Esophagus (tissue), 2 donors: Measurements from ENCODE around the gene TADA2B. TPM values are rescaled to one million over a fixed set of nuclear protein-coding genes. Genes with fewer than 3 reads are reported as not detected.

Source experiments
- H3K27ac ChIP-seq, 2 donors: one replicate each; pipeline ENCODE4 v1.5.1; 2013; ENCODE audit warnings: low read depth in 2 of 2, mild to moderate bottlenecking in 2 of 2, inconsistent platforms in 1 of 2, low read length in 1 of 2, moderate library complexity in 1 of 2
- H3K27me3 ChIP-seq, 2 donors: one replicate each; pipeline ENCODE4 v1.6.1; 2013; ENCODE audit warnings: low read length in 2 of 2, control low read depth in 1 of 2, mild to moderate bottlenecking in 1 of 2; ENCODE audit not compliant: insufficient read depth in 2 of 2, control insufficient read depth in 1 of 2
- H3K36me3 ChIP-seq, 2 donors: one replicate each; pipeline ENCODE4 v1.6.1; 2013; ENCODE audit warnings: low read length in 1 of 2; ENCODE audit not compliant: control insufficient read depth in 2 of 2, insufficient read depth in 2 of 2
- H3K4me1 ChIP-seq, 2 donors: one replicate each; pipeline ENCODE4 v1.6.1; 2013; ENCODE audit warnings: low read length in 1 of 2; ENCODE audit not compliant: control insufficient read depth in 2 of 2, insufficient read depth in 2 of 2
- H3K4me3 ChIP-seq, 2 donors: one replicate each; pipeline ENCODE4 v1.5.1; 2013; ENCODE audit warnings: low read length in 2 of 2, mild to moderate bottlenecking in 2 of 2, low read depth in 1 of 2, moderate library complexity in 1 of 2
- H3K9me3 ChIP-seq, 2 donors: one replicate each; pipeline ENCODE4 v1.6.1; 2013; ENCODE audit warnings: mild to moderate bottlenecking in 2 of 2, low read depth in 1 of 2, low read length in 1 of 2, moderate library complexity in 1 of 2; ENCODE audit not compliant: control insufficient read depth in 2 of 2, insufficient read depth in 1 of 2
- WGBS, 2 donors: extraction: QIAGEN DNeasy Blood & Tissue Kit; methylation state at CpG; one replicate each; pipeline ENCODE4 v1.1.7; 2013; 5-methylcytosine and 5-hydroxymethylcytosine counted together
- polyA plus RNA-seq, 2 donors: library from polyadenylated mRNA; stranded (reverse); fragments of 200-250 nt; gene quantifications; one replicate each; pipeline ENCODE4 v1.2.3, GENCODE V29; 2013
- donor health status: healthy with polysubstance abuse.
- donor health status: Bipolar disorder and iron deficiency.

The TADA2B gene
- polyA plus RNA-seq, 2 donors = 8.4 to 8.5 TPM

- WGBS, 2 donors = 68 to 81% methylated on average over 4 of the region's 4 CpGs
- Histone ChIP-seq H3K4me3 (no peak overlapping the region), H3K4me1 (peaks cover 0 to 5% of the 10 kb centered on the region in 2 donors), H3K27me3 (no peaks in the 10 kb centered on the region), H3K36me3 (peaks cover 21 to 31% of the 10 kb centered on the region in 2 donors), H3K27ac (peak overlapping the region in 1 of 2 donors; percentile 1), H3K9me3 (no peaks in the 10 kb centered on the region)
Measured at GRCh38 chr4:7004331-7004730, 38.8 kb upstream of the TADA2B start.

GRCh38 chr4:7005571-7005970 is 37.6 kb upstream of the TADA2B start:
- Histone ChIP-seq H3K4me3 (no peak overlapping the region), H3K9me3 (no peaks in the 10 kb centered on the region), H3K36me3 (peaks cover 14 to 22% of the 10 kb centered on the region in 2 donors), H3K27ac (no peak overlapping the region), H3K27me3 (no peaks in the 10 kb centered on the region), H3K4me1 (peaks cover 0 to 2% of the 10 kb centered on the region in 2 donors)
- WGBS, 2 donors = 62 to 73% methylated on average over 4 of the region's 4 CpGs

GRCh38 chr4:7006411-7006810 is 36.8 kb upstream of the TADA2B start:
- Histone ChIP-seq H3K4me3 (no peak overlapping the region), H3K9me3 (no peaks in the 10 kb centered on the region)

GRCh38 chr4:7007142-7007907 is 35.8 kb upstream of the TADA2B start:
- Histone ChIP-seq H3K27me3 (no peaks in the 10 kb centered on the region), H3K9me3 (no peaks in the 10 kb centered on the region), H3K4me1 (peaks cover 0 to 2% of the 10 kb centered on the region in 2 donors), H3K36me3 (peaks cover 7 to 16% of the 10 kb centered on the region in 2 donors), H3K27ac (peak overlapping the region in 1 of 2 donors; percentile 36), H3K4me3 (no peak overlapping the region)
- 80 to 88% methylated on average over 12 of the region's 12 CpGs for WGBS, 2 donors

More at GRCh38 chr4:7006411-7006810, 36.8 kb upstream of the TADA2B start:
- peaks cover 7 to 17% of the 10 kb centered on the region in 2 donors for H3K36me3 ChIP-seq
- H3K27ac ChIP-seq = no peak overlapping the region
- H3K27me3 ChIP-seq = no peaks in the 10 kb centered on the region
- H3K4me1 ChIP-seq = peaks cover 0 to 2% of the 10 kb centered on the region in 2 donors
- 48 to 65% methylated on average over 3 of the region's 3 CpGs for WGBS, 2 donors

GRCh38 chr4:7007944-7008343 is 35.2 kb upstream of the TADA2B start:
- Histone ChIP-seq H3K27ac (peak overlapping the region in 1 of 2 donors; percentile 36), H3K4me3 (no peak overlapping the region), H3K4me1 (peaks cover 0 to 2% of the 10 kb centered on the region in 2 donors), H3K36me3 (peaks cover 8 to 16% of the 10 kb centered on the region in 2 donors), H3K9me3 (no peaks in the 10 kb centered on the region), H3K27me3 (no peaks in the 10 kb centered on the region)
- 47 to 69% methylated on average over 2 of the region's 2 CpGs for WGBS, 2 donors

- H3K27me3 ChIP-seq = no peaks in the 10 kb centered on the region
- peaks cover 14 to 20% of the 10 kb centered on the region in 2 donors for H3K36me3 ChIP-seq
- no peak overlapping the region for H3K27ac ChIP-seq
- H3K9me3 ChIP-seq = no peaks in the 10 kb centered on the region
- H3K4me1 ChIP-seq = no peaks in the 10 kb centered on the region
- 91 to 93% methylated on average over 5 of the region's 5 CpGs for WGBS, 2 donors
- H3K4me3 ChIP-seq = no peak overlapping the region
Measured at GRCh38 chr4:7009564-7009963, 33.6 kb upstream of the TADA2B start.

- H3K36me3 ChIP-seq = peaks cover 22 to 41% of the 10 kb centered on the region in 2 donors
- H3K9me3 ChIP-seq = no peaks in the 10 kb centered on the region
- no peaks in the 10 kb centered on the region for H3K27me3 ChIP-seq
- H3K4me3 ChIP-seq = no peak overlapping the region
- no peak overlapping the region for H3K27ac ChIP-seq
- no peaks in the 10 kb centered on the region for H3K4me1 ChIP-seq
- WGBS, 2 donors = 90 to 91% methylated on average over 11 of the region's 11 CpGs
Measured at GRCh38 chr4:7013175-7013574, 30.0 kb upstream of the TADA2B start.

GRCh38 chr4:7014815-7015214 is 28.4 kb upstream of the TADA2B start:
- WGBS, 2 donors = 95 to 97% methylated on average over 12 of the region's 12 CpGs
- Histone ChIP-seq H3K4me1 (no peaks in the 10 kb centered on the region), H3K9me3 (no peaks in the 10 kb centered on the region), H3K27ac (no peak overlapping the region), H3K27me3 (no peaks in the 10 kb centered on the region), H3K36me3 (peaks cover 26 to 44% of the 10 kb centered on the region in 2 donors), H3K4me3 (no peak overlapping the region)

- Histone ChIP-seq H3K27ac (no peak overlapping the region), H3K4me1 (no peaks in the 10 kb centered on the region), H3K36me3 (peaks cover 26 to 44% of the 10 kb centered on the region in 2 donors), H3K9me3 (no peaks in the 10 kb centered on the region), H3K27me3 (no peaks in the 10 kb centered on the region), H3K4me3 (no peak overlapping the region)
- WGBS, 2 donors = 83 to 95% methylated on average over 12 of the region's 12 CpGs
Measured at GRCh38 chr4:7015383-7016035, 27.7 kb upstream of the TADA2B start.
